ENCODE measurements around the gene RAP1B.

Gene RAP1B

GRCh38 chr12:68610370-68611093 lies at the start of gene RAP1B:
Gene RAP1B, plus strand, starts transcription at chr12:68610899. Its CDS starts 37,826 bp downstream, at chr12:68648725.
- Histone ChIP-seq H3K4me3 (ENCODE audit: low read length) (peak within 1 kb of the TSS; percentile 79), H3K4me1 (ENCODE audit: control insufficient read depth, insufficient read depth, low read length) (peaks cover 28% of the 10 kb centered on the region), H3K9me3 (ENCODE audit: control insufficient read depth, low read length) (no peaks in the 10 kb centered on the region), H3K36me3 (ENCODE audit: control insufficient read depth, insufficient read depth, low read length) (no peaks in the 10 kb centered on the region), H3K27me3 (ENCODE audit: control insufficient read depth, insufficient read depth, low read length) (no peaks in the 10 kb centered on the region), H3K9ac (ENCODE audit: low read length) (peak within 1 kb of the TSS; percentile 99)

- Histone ChIP-seq H3K36me3 (ENCODE audit: control insufficient read depth, insufficient read depth, low read length) (no peaks in the 10 kb centered on the region), H3K4me1 (ENCODE audit: control insufficient read depth, insufficient read depth, low read length) (peaks cover 14% of the 10 kb centered on the region), H3K27me3 (ENCODE audit: control insufficient read depth, insufficient read depth, low read length) (no peaks in the 10 kb centered on the region), H3K9me3 (ENCODE audit: control insufficient read depth, low read length) (no peaks in the 10 kb centered on the region), H3K9ac (ENCODE audit: low read length) (no peak overlapping the region), H3K4me3 (ENCODE audit: low read length) (no peak overlapping the region)
Measured at GRCh38 chr12:68561830-68562229, 48.9 kb upstream of the RAP1B start.

GRCh38 chr12:68564166-68564565 lies 46.5 kb upstream of the RAP1B start:
- H3K9ac ChIP-seq (ENCODE audit: low read length) = no peak overlapping the region

GRCh38 chr12:68565391-68565903 lies 45.3 kb upstream of the RAP1B start:
- Histone ChIP-seq H3K4me1 (ENCODE audit: control insufficient read depth, insufficient read depth, low read length) (peaks cover 17% of the 10 kb centered on the region), H3K27me3 (ENCODE audit: control insufficient read depth, insufficient read depth, low read length) (no peaks in the 10 kb centered on the region), H3K4me3 (ENCODE audit: low read length) (no peak overlapping the region), H3K9me3 (ENCODE audit: control insufficient read depth, low read length) (peaks cover 4% of the 10 kb centered on the region), H3K9ac (ENCODE audit: low read length) (no peak overlapping the region), H3K36me3 (ENCODE audit: control insufficient read depth, insufficient read depth, low read length) (no peaks in the 10 kb centered on the region)

More at GRCh38 chr12:68564166-68564565, 46.5 kb upstream of the RAP1B start:
- H3K4me3 ChIP-seq (ENCODE audit: low read length) = no peak overlapping the region
- no peaks in the 10 kb centered on the region for H3K36me3 ChIP-seq (ENCODE audit: control insufficient read depth, insufficient read depth, low read length)
- peaks cover 4% of the 10 kb centered on the region for H3K9me3 ChIP-seq (ENCODE audit: control insufficient read depth, low read length)
- H3K4me1 ChIP-seq (ENCODE audit: control insufficient read depth, insufficient read depth, low read length) = peaks cover 21% of the 10 kb centered on the region
- no peaks in the 10 kb centered on the region for H3K27me3 ChIP-seq (ENCODE audit: control insufficient read depth, insufficient read depth, low read length)

GRCh38 chr12:68568922-68569569 lies 41.7 kb upstream of the RAP1B start:
- Histone ChIP-seq H3K9ac (ENCODE audit: low read length) (no peak overlapping the region), H3K4me1 (ENCODE audit: control insufficient read depth, insufficient read depth, low read length) (peaks cover 15% of the 10 kb centered on the region), H3K4me3 (ENCODE audit: low read length) (no peak overlapping the region), H3K9me3 (ENCODE audit: control insufficient read depth, low read length) (peaks cover 4% of the 10 kb centered on the region), H3K36me3 (ENCODE audit: control insufficient read depth, insufficient read depth, low read length) (no peaks in the 10 kb centered on the region), H3K27me3 (ENCODE audit: control insufficient read depth, insufficient read depth, low read length) (no peaks in the 10 kb centered on the region)

GRCh38 chr12:68572661-68573060 lies 38.0 kb upstream of the RAP1B start:
- Histone ChIP-seq H3K9me3 (ENCODE audit: control insufficient read depth, low read length) (peaks cover 4% of the 10 kb centered on the region), H3K9ac (ENCODE audit: low read length) (no peak overlapping the region), H3K4me3 (ENCODE audit: low read length) (no peak overlapping the region), H3K27me3 (ENCODE audit: control insufficient read depth, insufficient read depth, low read length) (no peaks in the 10 kb centered on the region), H3K36me3 (ENCODE audit: control insufficient read depth, insufficient read depth, low read length) (no peaks in the 10 kb centered on the region), H3K4me1 (ENCODE audit: control insufficient read depth, insufficient read depth, low read length) (peaks cover 9% of the 10 kb centered on the region)

- peaks cover 4% of the 10 kb centered on the region for H3K9me3 ChIP-seq (ENCODE audit: control insufficient read depth, low read length)
- H3K9ac ChIP-seq (ENCODE audit: low read length) = no peak overlapping the region
- no peaks in the 10 kb centered on the region for H3K36me3 ChIP-seq (ENCODE audit: control insufficient read depth, insufficient read depth, low read length)
- H3K4me3 ChIP-seq (ENCODE audit: low read length) = no peak overlapping the region
- H3K27me3 ChIP-seq (ENCODE audit: control insufficient read depth, insufficient read depth, low read length) = no peaks in the 10 kb centered on the region
- peaks cover 9% of the 10 kb centered on the region for H3K4me1 ChIP-seq (ENCODE audit: control insufficient read depth, insufficient read depth, low read length)
Measured at GRCh38 chr12:68573406-68573805, 37.3 kb upstream of the RAP1B start.

- H3K4me1 ChIP-seq (ENCODE audit: control insufficient read depth, insufficient read depth, low read length) = no peaks in the 10 kb centered on the region
Measured at GRCh38 chr12:68577949-68578348, 32.8 kb upstream of the RAP1B start.

GRCh38 chr12:68578765-68579164 lies 31.9 kb upstream of the RAP1B start:
- no peaks in the 10 kb centered on the region for H3K4me1 ChIP-seq (ENCODE audit: control insufficient read depth, insufficient read depth, low read length)
- no peak overlapping the region for H3K4me3 ChIP-seq (ENCODE audit: low read length)
- no peaks in the 10 kb centered on the region for H3K36me3 ChIP-seq (ENCODE audit: control insufficient read depth, insufficient read depth, low read length)
- H3K9me3 ChIP-seq (ENCODE audit: control insufficient read depth, low read length) = no peaks in the 10 kb centered on the region
- H3K9ac ChIP-seq (ENCODE audit: low read length) = no peak overlapping the region
- no peaks in the 10 kb centered on the region for H3K27me3 ChIP-seq (ENCODE audit: control insufficient read depth, insufficient read depth, low read length)

More at GRCh38 chr12:68577949-68578348, 32.8 kb upstream of the RAP1B start:
- Histone ChIP-seq H3K9me3 (ENCODE audit: control insufficient read depth, low read length) (no peaks in the 10 kb centered on the region), H3K4me3 (ENCODE audit: low read length) (no peak overlapping the region), H3K36me3 (ENCODE audit: control insufficient read depth, insufficient read depth, low read length) (no peaks in the 10 kb centered on the region), H3K27me3 (ENCODE audit: control insufficient read depth, insufficient read depth, low read length) (no peaks in the 10 kb centered on the region), H3K9ac (ENCODE audit: low read length) (no peak overlapping the region)

- Histone ChIP-seq H3K4me1 (ENCODE audit: control insufficient read depth, insufficient read depth, low read length) (no peaks in the 10 kb centered on the region), H3K9me3 (ENCODE audit: control insufficient read depth, low read length) (no peaks in the 10 kb centered on the region), H3K4me3 (ENCODE audit: low read length) (no peak overlapping the region)
Measured at GRCh38 chr12:68579254-68579653, 31.4 kb upstream of the RAP1B start.

GRCh38 chr12:68580911-68581310 lies 29.8 kb upstream of the RAP1B start:
- Histone ChIP-seq H3K36me3 (ENCODE audit: control insufficient read depth, insufficient read depth, low read length) (no peaks in the 10 kb centered on the region), H3K27me3 (ENCODE audit: control insufficient read depth, insufficient read depth, low read length) (no peaks in the 10 kb centered on the region), H3K4me3 (ENCODE audit: low read length) (no peak overlapping the region), H3K9ac (ENCODE audit: low read length) (no peak overlapping the region), H3K4me1 (ENCODE audit: control insufficient read depth, insufficient read depth, low read length) (no peaks in the 10 kb centered on the region), H3K9me3 (ENCODE audit: control insufficient read depth, low read length) (no peaks in the 10 kb centered on the region)

More at GRCh38 chr12:68579254-68579653, 31.4 kb upstream of the RAP1B start:
- H3K9ac ChIP-seq (ENCODE audit: low read length) = no peak overlapping the region
- no peaks in the 10 kb centered on the region for H3K27me3 ChIP-seq (ENCODE audit: control insufficient read depth, insufficient read depth, low read length)
- no peaks in the 10 kb centered on the region for H3K36me3 ChIP-seq (ENCODE audit: control insufficient read depth, insufficient read depth, low read length)

GRCh38 chr12:68581926-68582325 lies 28.8 kb upstream of the RAP1B start:
- no peaks in the 10 kb centered on the region for H3K36me3 ChIP-seq (ENCODE audit: control insufficient read depth, insufficient read depth, low read length)
- no peaks in the 10 kb centered on the region for H3K4me1 ChIP-seq (ENCODE audit: control insufficient read depth, insufficient read depth, low read length)
- H3K9ac ChIP-seq (ENCODE audit: low read length) = no peak overlapping the region
- H3K4me3 ChIP-seq (ENCODE audit: low read length) = no peak overlapping the region
- no peaks in the 10 kb centered on the region for H3K9me3 ChIP-seq (ENCODE audit: control insufficient read depth, low read length)
- no peaks in the 10 kb centered on the region for H3K27me3 ChIP-seq (ENCODE audit: control insufficient read depth, insufficient read depth, low read length)
